ENCODE measurements around the gene MT1F.
"Not testable (repeated sequence)": the region's sequence is repeated elsewhere in the genome, so short reads cannot be mapped to it uniquely, and the experiment has no call there.

Gene MT1F

DNA sequence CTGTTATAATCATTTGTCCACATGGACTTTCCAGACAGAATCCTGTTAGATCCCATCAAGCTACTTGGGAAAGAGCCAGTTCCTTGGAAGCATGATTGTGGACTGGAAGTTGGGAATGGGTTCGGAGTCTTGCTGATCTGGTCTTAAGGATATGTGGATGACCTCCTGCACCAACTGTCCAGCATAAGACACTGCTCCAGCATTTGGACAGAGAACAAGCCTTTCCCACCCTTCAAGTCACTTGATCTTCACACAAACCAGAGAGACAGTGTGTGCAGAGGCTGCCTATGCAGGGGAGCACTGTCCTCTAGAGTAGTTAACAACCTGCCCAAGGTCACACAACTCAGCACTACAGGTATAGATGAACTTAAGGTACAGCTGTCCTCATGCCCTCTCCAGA is 11.9 kb upstream of the MT1F start:
- no peak for FAIRE-seq

- FAIRE-seq: no peak
Observed at GRCh38 chr16:56647641-56648431, 9.9 kb upstream of the MT1F start.

GRCh38 chr16:56649271-56649670 is 8.5 kb upstream of the MT1F start:
- no peak for FAIRE-seq

DNA sequence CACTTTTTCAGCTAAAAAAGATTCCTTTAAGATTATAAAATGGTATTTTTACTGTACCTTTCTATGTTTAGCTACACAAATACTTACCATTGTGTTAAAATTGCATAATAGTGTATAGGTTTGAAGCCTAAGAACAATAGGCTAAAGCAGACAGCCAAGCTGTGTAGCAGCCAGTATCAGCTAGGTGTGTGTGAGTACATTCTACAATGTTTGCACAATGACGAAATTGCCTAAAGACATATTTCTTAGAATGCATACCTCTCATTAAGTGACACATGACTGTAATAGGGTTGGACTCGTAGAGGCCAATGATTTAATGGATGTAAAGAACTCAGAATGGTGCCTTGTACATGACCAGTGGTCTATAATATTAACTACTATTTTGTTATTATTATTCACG is 7.9 kb upstream of the MT1F start:
- no peak for FAIRE-seq

- FAIRE-seq: no peak
Observed at GRCh38 chr16:56651586-56651985, 6.2 kb upstream of the MT1F start, which contains the start of gene MT1B. Gene MT1B (plus strand): TSS chr16:56651886. CDS start chr16:56651954, 68 bp downstream.

- FAIRE-seq: no peak
Observed at GRCh38 chr16:56652600-56652999, 5.2 kb upstream of the MT1F start.

- FAIRE-seq: no peak
Observed at GRCh38 chr16:56653218-56653617, 4.5 kb upstream of the MT1F start.

GRCh38 chr16:56658327-56658875 is 642 bp downstream of the MT1F start:
- no peak for FAIRE-seq

DNA sequence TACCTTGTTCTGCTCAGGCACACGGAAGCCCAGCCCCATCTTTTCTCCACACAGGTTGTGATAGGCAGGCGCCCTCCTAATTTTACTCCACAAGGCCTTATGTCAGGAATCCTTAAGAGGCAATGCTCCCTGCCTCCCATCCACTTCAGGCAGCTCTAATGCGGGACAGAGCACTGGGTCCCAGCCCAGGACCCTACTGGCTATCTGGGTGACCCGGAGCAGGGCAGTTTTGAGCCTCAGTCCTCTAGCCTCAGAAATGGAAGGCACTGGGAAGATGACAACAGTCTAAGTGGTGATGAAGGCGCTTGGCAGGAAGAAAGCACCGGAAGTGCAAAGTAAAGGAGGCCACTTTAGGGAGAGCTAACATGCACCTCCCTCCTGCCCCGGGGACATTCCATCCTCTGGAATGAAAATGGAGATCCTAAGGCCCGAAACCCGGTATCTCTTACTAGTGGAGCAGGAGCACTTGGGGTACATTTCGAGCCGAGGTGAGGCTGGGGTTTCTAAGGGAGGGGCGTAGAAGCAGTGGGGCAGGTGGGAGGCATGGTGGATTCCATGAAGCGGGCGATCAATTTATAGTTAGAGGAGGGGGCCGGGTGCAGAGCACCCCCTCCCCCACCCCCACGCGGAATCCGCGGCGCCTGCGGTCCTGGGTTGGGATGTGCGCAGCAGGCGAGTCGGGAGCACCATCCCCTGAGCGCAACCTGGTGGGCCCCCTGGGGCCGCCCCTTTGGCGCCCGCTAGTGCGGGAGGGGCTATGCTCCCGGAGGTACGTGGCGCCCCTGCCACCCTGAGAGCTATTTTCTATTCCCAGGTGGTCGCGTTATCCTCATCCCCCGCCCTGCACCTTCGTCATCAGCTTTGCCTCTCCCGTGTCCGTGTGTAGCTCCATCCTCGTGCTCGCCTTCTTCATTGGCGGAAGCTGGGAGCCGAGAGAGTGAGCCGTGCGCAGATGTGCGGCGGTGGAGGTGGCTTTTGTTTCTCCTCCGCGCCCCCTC is 4.9 kb downstream of the MT1F start:
- no peak for FAIRE-seq

- FAIRE-seq: no peak
Observed at GRCh38 chr16:56664506-56664905, 6.7 kb downstream of the MT1F start.

- not testable (repeated sequence) for FAIRE-seq
Observed at GRCh38 chr16:56665286-56666261, 7.8 kb downstream of the MT1F start.

- FAIRE-seq: no peak
Observed at GRCh38 chr16:56667581-56668571, 10.1 kb downstream of the MT1F start, which contains the start of gene MT1G. Gene MT1G (minus strand): TSS chr16:56668065. CDS start chr16:56667993, 72 bp downstream.

DNA sequence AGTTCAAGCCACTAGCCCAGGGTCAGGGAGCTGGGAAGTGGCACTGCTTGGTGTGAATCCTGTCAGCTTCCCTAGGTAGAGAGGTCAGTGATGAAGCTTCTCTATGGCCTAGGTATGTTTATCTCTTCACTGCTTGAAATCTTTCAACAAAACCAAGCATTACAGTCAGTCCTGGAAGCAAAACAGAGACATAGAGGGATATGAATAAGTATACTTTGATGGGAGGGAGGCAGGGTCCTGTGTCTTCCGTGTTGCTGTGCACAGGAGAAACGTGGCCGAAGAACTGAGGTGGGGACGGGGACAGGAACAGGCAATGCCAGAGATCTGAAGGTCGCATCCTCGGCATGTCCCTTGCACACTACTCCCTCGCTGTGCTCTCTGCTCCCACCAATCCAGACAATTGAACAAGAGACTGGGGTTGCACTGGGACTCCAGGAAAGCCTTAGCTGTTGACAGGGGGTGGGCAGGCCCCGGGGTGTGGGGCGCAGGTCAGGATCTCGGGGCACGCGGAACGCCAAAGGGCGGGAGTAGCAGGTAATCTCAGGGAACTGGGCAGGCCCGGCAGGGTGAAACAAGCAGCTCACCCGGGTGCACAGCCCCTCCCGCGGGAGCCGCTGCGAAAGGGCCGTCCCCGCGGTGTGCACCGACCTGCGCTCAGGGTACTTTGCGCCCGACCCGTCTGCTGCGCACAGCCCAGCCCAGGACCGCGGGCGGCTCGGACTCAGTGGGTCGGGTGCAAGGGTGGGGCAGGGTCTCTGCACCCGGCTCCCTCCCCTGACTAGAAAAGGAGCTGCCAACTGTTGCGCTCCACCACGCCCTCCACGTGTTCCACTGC is 11.5 kb downstream of the MT1F start, which contains the start of gene MT1H:
MT1H (plus strand) TSS at position 810 of the 835 bp plus-strand sequence. CDS start 71 bp downstream, outside the sequence.
- FAIRE-seq: no peak

DNA sequence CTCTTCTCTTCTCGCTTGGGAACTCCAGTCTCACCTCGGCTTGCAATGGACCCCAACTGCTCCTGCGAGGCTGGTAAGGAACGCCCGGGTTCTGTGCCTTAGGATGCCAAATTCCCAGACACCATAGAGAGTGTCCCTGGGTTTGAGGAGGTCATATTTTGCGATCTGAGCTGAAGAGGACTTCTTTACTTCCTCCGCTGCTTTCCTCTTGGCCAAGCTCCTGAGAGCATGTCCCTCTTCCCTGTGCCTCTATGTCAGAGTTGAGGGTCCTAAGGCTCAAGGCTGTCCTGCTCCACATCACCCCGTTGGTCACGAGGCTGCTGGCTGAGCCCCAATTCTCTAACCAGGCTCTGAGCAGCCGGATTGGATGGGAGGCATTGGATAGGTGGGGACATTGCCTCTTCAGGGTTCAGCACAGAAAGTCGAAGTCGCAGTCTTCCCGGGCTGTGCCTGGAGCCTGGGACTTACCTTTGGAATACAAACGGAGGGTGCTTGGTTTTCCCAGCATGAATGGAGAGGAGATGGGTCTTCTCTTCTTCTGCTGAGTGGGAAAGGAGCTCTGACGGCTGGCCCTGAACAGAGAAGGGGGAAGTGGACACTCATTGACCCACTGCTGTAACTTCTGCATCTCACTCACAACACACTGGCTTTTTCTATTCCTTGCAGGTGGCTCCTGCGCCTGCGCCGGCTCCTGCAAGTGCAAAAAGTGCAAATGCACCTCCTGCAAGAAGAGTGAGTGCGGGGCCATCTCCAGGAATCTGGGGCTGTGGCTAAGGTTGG is 12.3 kb downstream of the MT1F start:
- no peak for FAIRE-seq

- no peak for FAIRE-seq
Observed at GRCh38 chr16:56670620-56670934, 12.8 kb downstream of the MT1F start.

GRCh38 chr16:56671691-56672090 is 13.9 kb downstream of the MT1F start:
- not testable (repeated sequence) for FAIRE-seq

GRCh38 chr16:56672171-56672570 is 14.4 kb downstream of the MT1F start:
- not testable (repeated sequence) for FAIRE-seq

DNA sequence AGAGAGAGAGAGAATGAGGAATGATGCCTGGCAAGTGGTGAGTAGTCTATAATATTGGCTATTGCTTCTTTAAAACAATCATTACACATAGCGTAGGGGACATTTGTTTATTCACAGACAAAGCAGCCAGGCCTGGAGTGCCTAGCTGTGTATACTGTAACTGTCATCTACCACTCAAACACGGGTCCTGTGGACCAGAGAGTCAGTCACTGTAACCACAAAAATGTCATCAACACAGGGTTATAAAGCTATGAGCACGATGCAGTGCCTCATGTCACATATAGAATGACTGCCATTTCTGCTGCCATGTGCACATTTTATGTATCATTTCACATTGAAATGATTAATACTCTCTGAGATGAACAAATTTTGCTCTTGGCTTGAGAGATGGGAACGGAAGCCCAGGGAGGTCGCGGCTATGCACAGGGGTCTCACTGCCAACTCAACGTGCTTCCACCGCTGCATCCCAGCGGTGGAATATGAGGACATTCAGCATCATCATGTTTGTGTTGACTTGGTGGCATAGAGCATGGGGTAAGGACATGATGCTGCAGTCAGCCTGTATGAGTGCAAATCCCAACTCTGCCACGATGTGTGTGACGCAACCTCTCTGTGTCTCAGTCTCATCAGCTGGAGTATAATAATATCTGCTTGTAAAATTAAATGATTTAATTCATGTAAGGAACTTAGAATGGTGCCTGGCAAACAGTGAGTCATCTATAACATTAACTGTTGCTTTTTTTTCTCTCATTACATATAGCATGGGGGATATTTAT is 15.2 kb downstream of the MT1F start:
- no peak for FAIRE-seq

All from G401.6 (cell line).